ENCODE data around the gene CHMP4B. TPM values are rescaled to one million over a fixed set of nuclear protein-coding genes. Genes with fewer than 3 reads are reported as not detected.

Gene CHMP4B
- total and polyA plus RNA-seq, 4 donors, result 2.7 to 37.2 (median 17.2) TPM

DNA sequence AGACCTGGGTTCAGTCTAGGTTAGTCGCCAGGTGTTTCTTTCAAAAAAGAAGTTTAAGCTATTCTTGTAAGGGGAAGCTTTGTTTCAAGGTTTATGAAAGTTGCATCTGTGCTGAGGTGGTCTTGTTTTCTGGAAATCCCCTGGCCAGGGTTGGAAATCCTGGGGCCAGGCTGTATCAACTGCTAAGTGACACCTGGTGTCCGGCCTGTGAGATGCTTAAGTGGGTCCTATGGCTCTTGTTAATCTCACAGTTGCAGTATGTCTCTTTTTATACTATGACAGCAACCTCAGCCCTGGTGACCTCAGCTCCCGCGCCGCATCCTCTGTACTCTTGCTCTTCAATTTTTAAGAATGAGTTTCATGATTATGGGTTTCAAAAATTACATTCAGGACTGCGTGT is 72.0 kb downstream of the CHMP4B start:
- Histone ChIP-seq H3K9me3 (ENCODE audit: control insufficient read depth in 4 of 4, low read length in 3 of 4) (peaks cover 0 to 8% (median 2%) of the 10 kb centered on the region in 4 donors), H3K9ac (ENCODE audit: low read depth in 1 of 2, low read length in 2 of 2) (no peak overlapping the region), H3K27me3 (ENCODE audit: control insufficient read depth in 4 of 4, insufficient read depth in 4 of 4, low read length in 3 of 4) (no peaks in the 10 kb centered on the region), H3K4me3 (ENCODE audit: low read depth in 1 of 3, low read length in 3 of 3) (no peak overlapping the region), H3K27ac (ENCODE audit: low read depth in 1 of 2, low read length in 2 of 2) (no peak overlapping the region), H3K36me3 (ENCODE audit: control insufficient read depth in 4 of 4, insufficient read depth in 3 of 4, low read depth in 1 of 4, low read length in 3 of 4) (no peaks in the 10 kb centered on the region), H3K4me1 (ENCODE audit: control insufficient read depth in 4 of 4, insufficient read depth in 4 of 4, low read length in 3 of 4) (no peaks in the 10 kb centered on the region)
- no peak for DNase-seq (ENCODE audit: low spot score)
- 85% methylated on average over 6 of the region's 6 CpGs for WGBS
- TF ChIP-seq, protein P1, sequence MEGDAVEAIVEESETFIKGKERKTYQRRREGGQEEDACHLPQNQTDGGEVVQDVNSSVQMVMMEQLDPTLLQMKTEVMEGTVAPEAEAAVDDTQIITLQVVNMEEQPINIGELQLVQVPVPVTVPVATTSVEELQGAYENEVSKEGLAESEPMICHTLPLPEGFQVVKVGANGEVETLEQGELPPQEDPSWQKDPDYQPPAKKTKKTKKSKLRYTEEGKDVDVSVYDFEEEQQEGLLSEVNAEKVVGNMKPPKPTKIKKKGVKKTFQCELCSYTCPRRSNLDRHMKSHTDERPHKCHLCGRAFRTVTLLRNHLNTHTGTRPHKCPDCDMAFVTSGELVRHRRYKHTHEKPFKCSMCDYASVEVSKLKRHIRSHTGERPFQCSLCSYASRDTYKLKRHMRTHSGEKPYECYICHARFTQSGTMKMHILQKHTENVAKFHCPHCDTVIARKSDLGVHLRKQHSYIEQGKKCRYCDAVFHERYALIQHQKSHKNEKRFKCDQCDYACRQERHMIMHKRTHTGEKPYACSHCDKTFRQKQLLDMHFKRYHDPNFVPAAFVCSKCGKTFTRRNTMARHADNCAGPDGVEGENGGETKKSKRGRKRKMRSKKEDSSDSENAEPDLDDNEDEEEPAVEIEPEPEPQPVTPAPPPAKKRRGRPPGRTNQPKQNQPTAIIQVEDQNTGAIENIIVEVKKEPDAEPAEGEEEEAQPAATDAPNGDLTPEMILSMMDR (IDR thresholded peaks at IDR 0.05; ENCODE audit: low read depth, low read length, missing input control), result no peak
- TF ChIP-seq, protein P2, sequence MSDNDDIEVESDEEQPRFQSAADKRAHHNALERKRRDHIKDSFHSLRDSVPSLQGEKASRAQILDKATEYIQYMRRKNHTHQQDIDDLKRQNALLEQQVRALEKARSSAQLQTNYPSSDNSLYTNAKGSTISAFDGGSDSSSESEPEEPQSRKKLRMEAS (IDR thresholded peaks at IDR 0.05), result no peak
- TF ChIP-seq TAF1 (conservative IDR thresholded peaks at IDR 0.05) (no peak), RAD21 (IDR thresholded peaks at IDR 0.05) (no peak), HNF4A (conservative IDR thresholded peaks at IDR 0.05) (no peak), HNF4G (IDR thresholded peaks at IDR 0.05) (no peak), NR2F2 (IDR thresholded peaks at IDR 0.05) (no peak)

DNA sequence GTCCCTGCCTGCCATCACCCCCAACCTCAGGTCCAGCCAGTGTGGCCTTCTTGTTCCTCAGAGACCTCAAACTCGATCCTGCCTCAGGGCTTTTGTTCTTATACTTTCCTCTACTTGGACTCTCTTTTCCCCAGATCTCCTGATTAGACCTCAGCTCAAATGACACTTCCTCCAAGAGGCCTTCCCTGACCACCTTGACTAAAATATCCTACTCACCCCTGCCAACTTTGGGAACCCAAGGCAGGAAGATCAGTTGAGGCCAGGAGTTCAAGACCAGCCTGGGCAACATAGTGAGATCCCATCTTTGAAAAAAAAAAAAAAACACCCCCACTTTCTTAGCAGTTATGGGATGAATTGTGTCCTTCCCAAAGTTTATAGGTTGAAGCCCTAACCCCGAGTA is 73.5 kb downstream of the CHMP4B start:
- Histone ChIP-seq H3K9me3 (ENCODE audit: control insufficient read depth in 4 of 4, low read length in 3 of 4) (peaks cover 0 to 2% (median 0%) of the 10 kb centered on the region in 4 donors), H3K27ac (ENCODE audit: low read depth in 1 of 2, low read length in 2 of 2) (no peak overlapping the region), H3K4me3 (ENCODE audit: low read depth in 1 of 3, low read length in 3 of 3) (no peak overlapping the region), H3K27me3 (ENCODE audit: control insufficient read depth in 4 of 4, insufficient read depth in 4 of 4, low read length in 3 of 4) (no peaks in the 10 kb centered on the region), H3K4me1 (ENCODE audit: control insufficient read depth in 4 of 4, insufficient read depth in 4 of 4, low read length in 3 of 4) (no peaks in the 10 kb centered on the region), H3K9ac (ENCODE audit: low read depth in 1 of 2, low read length in 2 of 2) (no peak overlapping the region), H3K36me3 (ENCODE audit: control insufficient read depth in 4 of 4, insufficient read depth in 3 of 4, low read depth in 1 of 4, low read length in 3 of 4) (no peaks in the 10 kb centered on the region)
- TF ChIP-seq JUND (IDR thresholded peaks at IDR 0.05) (no peak), FOXA1 (IDR thresholded peaks at IDR 0.05) (no peak), SP1 (IDR thresholded peaks at IDR 0.05) (no peak), NR2F2 (IDR thresholded peaks at IDR 0.05) (no peak)
- TF ChIP-seq, protein P3, sequence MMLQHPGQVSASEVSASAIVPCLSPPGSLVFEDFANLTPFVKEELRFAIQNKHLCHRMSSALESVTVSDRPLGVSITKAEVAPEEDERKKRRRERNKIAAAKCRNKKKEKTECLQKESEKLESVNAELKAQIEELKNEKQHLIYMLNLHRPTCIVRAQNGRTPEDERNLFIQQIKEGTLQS (IDR thresholded peaks at IDR 0.05), result no peak
- 92% methylated on average over 2 of the region's 2 CpGs for WGBS
- DNase-seq (ENCODE audit: low spot score), result no peak

DNA sequence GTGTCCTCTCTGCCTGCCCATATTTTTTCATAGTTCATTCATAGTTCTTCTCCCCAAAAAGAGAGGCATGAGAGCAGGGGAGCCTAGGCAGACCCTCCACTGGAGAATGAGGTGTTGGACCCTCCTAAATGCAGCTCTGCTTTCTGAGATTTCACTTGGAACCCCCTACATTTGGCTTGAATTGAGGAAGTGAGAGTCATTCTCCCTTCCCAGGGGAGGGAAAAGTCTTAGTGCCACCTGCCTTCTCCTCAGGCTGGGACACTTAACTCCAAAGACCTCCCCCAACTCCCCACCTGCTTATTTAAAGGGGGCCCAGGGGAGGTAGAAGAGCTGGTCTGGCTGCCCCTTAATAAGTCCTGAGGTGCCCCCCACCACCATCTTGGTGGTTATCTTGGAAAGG is 78.2 kb downstream of the CHMP4B start:
- Histone ChIP-seq H3K4me3 (ENCODE audit: low read depth in 1 of 3, low read length in 3 of 3) (no peak overlapping the region), H3K4me1 (ENCODE audit: control insufficient read depth in 4 of 4, insufficient read depth in 4 of 4, low read length in 3 of 4) (no peaks in the 10 kb centered on the region), H3K9me3 (ENCODE audit: control insufficient read depth in 4 of 4, low read length in 3 of 4) (no peaks in the 10 kb centered on the region), H3K36me3 (ENCODE audit: control insufficient read depth in 4 of 4, insufficient read depth in 3 of 4, low read depth in 1 of 4, low read length in 3 of 4) (no peaks in the 10 kb centered on the region), H3K9ac (ENCODE audit: low read depth in 1 of 2, low read length in 2 of 2) (no peak overlapping the region), H3K27me3 (ENCODE audit: control insufficient read depth in 4 of 4, insufficient read depth in 4 of 4, low read length in 3 of 4) (no peaks in the 10 kb centered on the region), H3K27ac (ENCODE audit: low read depth in 1 of 2, low read length in 2 of 2) (no peak overlapping the region)
- no peak for TF ChIP-seq EGR1 (IDR thresholded peaks at IDR 0.05; ENCODE audit: low read depth in 2 of 2)
- no peak for TF ChIP-seq JUND (IDR thresholded peaks at IDR 0.05)
- no peak for TF ChIP-seq RXRA (IDR thresholded peaks at IDR 0.05)
- TF ChIP-seq HNF4G (IDR thresholded peaks at IDR 0.05), result no peak
- TF ChIP-seq, protein P4, sequence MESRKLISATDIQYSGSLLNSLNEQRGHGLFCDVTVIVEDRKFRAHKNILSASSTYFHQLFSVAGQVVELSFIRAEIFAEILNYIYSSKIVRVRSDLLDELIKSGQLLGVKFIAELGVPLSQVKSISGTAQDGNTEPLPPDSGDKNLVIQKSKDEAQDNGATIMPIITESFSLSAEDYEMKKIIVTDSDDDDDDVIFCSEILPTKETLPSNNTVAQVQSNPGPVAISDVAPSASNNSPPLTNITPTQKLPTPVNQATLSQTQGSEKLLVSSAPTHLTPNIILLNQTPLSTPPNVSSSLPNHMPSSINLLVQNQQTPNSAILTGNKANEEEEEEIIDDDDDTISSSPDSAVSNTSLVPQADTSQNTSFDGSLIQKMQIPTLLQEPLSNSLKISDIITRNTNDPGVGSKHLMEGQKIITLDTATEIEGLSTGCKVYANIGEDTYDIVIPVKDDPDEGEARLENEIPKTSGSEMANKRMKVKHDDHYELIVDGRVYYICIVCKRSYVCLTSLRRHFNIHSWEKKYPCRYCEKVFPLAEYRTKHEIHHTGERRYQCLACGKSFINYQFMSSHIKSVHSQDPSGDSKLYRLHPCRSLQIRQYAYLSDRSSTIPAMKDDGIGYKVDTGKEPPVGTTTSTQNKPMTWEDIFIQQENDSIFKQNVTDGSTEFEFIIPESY (IDR thresholded peaks at IDR 0.05), result no peak
- TF ChIP-seq, protein P2 (IDR thresholded peaks at IDR 0.05), result no peak
- no peak for TF ChIP-seq RAD21 (IDR thresholded peaks at IDR 0.05)
- no peak for TF ChIP-seq TAF1 (conservative IDR thresholded peaks at IDR 0.05)
- no peak for TF ChIP-seq HNF4A (conservative IDR thresholded peaks at IDR 0.05)
- TF ChIP-seq, protein P5, sequence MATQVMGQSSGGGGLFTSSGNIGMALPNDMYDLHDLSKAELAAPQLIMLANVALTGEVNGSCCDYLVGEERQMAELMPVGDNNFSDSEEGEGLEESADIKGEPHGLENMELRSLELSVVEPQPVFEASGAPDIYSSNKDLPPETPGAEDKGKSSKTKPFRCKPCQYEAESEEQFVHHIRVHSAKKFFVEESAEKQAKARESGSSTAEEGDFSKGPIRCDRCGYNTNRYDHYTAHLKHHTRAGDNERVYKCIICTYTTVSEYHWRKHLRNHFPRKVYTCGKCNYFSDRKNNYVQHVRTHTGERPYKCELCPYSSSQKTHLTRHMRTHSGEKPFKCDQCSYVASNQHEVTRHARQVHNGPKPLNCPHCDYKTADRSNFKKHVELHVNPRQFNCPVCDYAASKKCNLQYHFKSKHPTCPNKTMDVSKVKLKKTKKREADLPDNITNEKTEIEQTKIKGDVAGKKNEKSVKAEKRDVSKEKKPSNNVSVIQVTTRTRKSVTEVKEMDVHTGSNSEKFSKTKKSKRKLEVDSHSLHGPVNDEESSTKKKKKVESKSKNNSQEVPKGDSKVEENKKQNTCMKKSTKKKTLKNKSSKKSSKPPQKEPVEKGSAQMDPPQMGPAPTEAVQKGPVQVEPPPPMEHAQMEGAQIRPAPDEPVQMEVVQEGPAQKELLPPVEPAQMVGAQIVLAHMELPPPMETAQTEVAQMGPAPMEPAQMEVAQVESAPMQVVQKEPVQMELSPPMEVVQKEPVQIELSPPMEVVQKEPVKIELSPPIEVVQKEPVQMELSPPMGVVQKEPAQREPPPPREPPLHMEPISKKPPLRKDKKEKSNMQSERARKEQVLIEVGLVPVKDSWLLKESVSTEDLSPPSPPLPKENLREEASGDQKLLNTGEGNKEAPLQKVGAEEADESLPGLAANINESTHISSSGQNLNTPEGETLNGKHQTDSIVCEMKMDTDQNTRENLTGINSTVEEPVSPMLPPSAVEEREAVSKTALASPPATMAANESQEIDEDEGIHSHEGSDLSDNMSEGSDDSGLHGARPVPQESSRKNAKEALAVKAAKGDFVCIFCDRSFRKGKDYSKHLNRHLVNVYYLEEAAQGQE (IDR thresholded peaks at IDR 0.05), result no peak
- TF ChIP-seq, protein P3 (IDR thresholded peaks at IDR 0.05), result no peak
- no peak for TF ChIP-seq GABPA (IDR thresholded peaks at IDR 0.05 in 1 of 2, conservative IDR thresholded peaks at IDR 0.05 in 1 of 2)
- no peak for TF ChIP-seq FOXA1 (IDR thresholded peaks at IDR 0.05)
- TF ChIP-seq, protein P1 (IDR thresholded peaks at IDR 0.05; ENCODE audit: low read depth, low read length, missing input control), result no peak
- no peak for TF ChIP-seq SP1 (IDR thresholded peaks at IDR 0.05)
- TF ChIP-seq NR2F2 (IDR thresholded peaks at IDR 0.05), result no peak
- no peak for DNase-seq (ENCODE audit: low spot score)

Measured in liver (tissue), 9 donors.